Activated naive CD4-positive, alpha-beta T cell treated with anti-CD3 and anti-CD28 coated beads, Interleukin-2, amount 50 U/mL, for 24 hours (primary cell): ENCODE measurements around the gene KRTAP10-6.
A peak's percentile ranks its signal among the peaks of the same experiment; 100 is the strongest.

ENCODE experiments used
- H3K27ac Mint-ChIP-seq: one replicate; pipeline ENCODE4 v1.8.0; 2021; ENCODE audit warnings: mild to moderate bottlenecking, mixed read lengths
- H3K27me3 Mint-ChIP-seq: one replicate; pipeline ENCODE4 v1.8.0; 2021; ENCODE audit warnings: mixed read lengths
- H3K36me3 Mint-ChIP-seq: one replicate; pipeline ENCODE4 v1.8.0; 2021; ENCODE audit warnings: mixed read lengths
- H3K4me1 Mint-ChIP-seq: one replicate; pipeline ENCODE4 v1.8.0; 2021; ENCODE audit warnings: mixed read lengths
- H3K4me3 Mint-ChIP-seq: one replicate; pipeline ENCODE4 v1.8.0; 2021; ENCODE audit warnings: mild to moderate bottlenecking, mixed read lengths
- H3K9me3 Mint-ChIP-seq: one replicate; pipeline ENCODE4 v1.8.0; 2021; ENCODE audit warnings: mixed read lengths

Gene KRTAP10-6

GRCh38 chr21:44549525-44550211 lies 42.6 kb downstream of the KRTAP10-6 start:
- peaks cover 36% of the 10 kb centered on the region for H3K4me1 Mint-ChIP-seq
- H3K27me3 Mint-ChIP-seq = no peaks in the 10 kb centered on the region
- peak overlapping the region; percentile 53 for H3K27ac Mint-ChIP-seq
- peaks cover 28% of the 10 kb centered on the region for H3K9me3 Mint-ChIP-seq
- peaks cover 21% of the 10 kb centered on the region for H3K36me3 Mint-ChIP-seq
- H3K4me3 Mint-ChIP-seq = no peak overlapping the region

- H3K27me3 Mint-ChIP-seq = no peaks in the 10 kb centered on the region
Measured at GRCh38 chr21:44548922-44549321, 43.4 kb downstream of the KRTAP10-6 start.

GRCh38 chr21:44548381-44548780 lies 43.9 kb downstream of the KRTAP10-6 start:
- H3K36me3 Mint-ChIP-seq = peaks cover 19% of the 10 kb centered on the region
- peaks cover 26% of the 10 kb centered on the region for H3K9me3 Mint-ChIP-seq
- H3K4me3 Mint-ChIP-seq = peak overlapping the region; percentile 84
- peak overlapping the region; percentile 71 for H3K27ac Mint-ChIP-seq
- H3K27me3 Mint-ChIP-seq = no peaks in the 10 kb centered on the region
- peaks cover 36% of the 10 kb centered on the region for H3K4me1 Mint-ChIP-seq

More at GRCh38 chr21:44548922-44549321, 43.4 kb downstream of the KRTAP10-6 start:
- Mint-ChIP-seq H3K9me3 (peaks cover 28% of the 10 kb centered on the region), H3K4me3 (no peak overlapping the region), H3K27ac (no peak overlapping the region), H3K4me1 (peaks cover 36% of the 10 kb centered on the region), H3K36me3 (peaks cover 21% of the 10 kb centered on the region)

GRCh38 chr21:44547656-44548331 lies 44.5 kb downstream of the KRTAP10-6 start:
- Mint-ChIP-seq H3K36me3 (peaks cover 17% of the 10 kb centered on the region), H3K4me1 (peaks cover 36% of the 10 kb centered on the region), H3K4me3 (peak overlapping the region; percentile 84), H3K27ac (peak overlapping the region; percentile 98), H3K27me3 (no peaks in the 10 kb centered on the region), H3K9me3 (peaks cover 20% of the 10 kb centered on the region)

- Mint-ChIP-seq H3K36me3 (peaks cover 14% of the 10 kb centered on the region), H3K4me1 (peaks cover 30% of the 10 kb centered on the region), H3K27ac (no peak overlapping the region)
Measured at GRCh38 chr21:44544566-44544965, 47.7 kb downstream of the KRTAP10-6 start.

GRCh38 chr21:44542716-44543115 lies 49.6 kb downstream of the KRTAP10-6 start:
- no peak overlapping the region for H3K4me3 Mint-ChIP-seq
- peaks cover 18% of the 10 kb centered on the region for H3K9me3 Mint-ChIP-seq
- H3K27ac Mint-ChIP-seq = no peak overlapping the region
- H3K27me3 Mint-ChIP-seq = no peaks in the 10 kb centered on the region
- H3K36me3 Mint-ChIP-seq = peaks cover 14% of the 10 kb centered on the region
- peaks cover 12% of the 10 kb centered on the region for H3K4me1 Mint-ChIP-seq

More at GRCh38 chr21:44544566-44544965, 47.7 kb downstream of the KRTAP10-6 start:
- H3K27me3 Mint-ChIP-seq = no peaks in the 10 kb centered on the region
- H3K4me3 Mint-ChIP-seq = no peak overlapping the region
- peaks cover 20% of the 10 kb centered on the region for H3K9me3 Mint-ChIP-seq
